NCI-H446 treated with DMSO at 0.1 percent for 48 hours (cell line): ENCODE data around the gene GTF2A2.
"Not testable (repeated sequence)": the region's sequence is repeated elsewhere in the genome, so short reads cannot be mapped to it uniquely, and the experiment has no call there.

ENCODE experiments used
- DNase-seq: peaks from one replicate; lab custom pipeline; 2025; lab: John Stamatoyannopoulos, UW

Gene GTF2A2, protein sequence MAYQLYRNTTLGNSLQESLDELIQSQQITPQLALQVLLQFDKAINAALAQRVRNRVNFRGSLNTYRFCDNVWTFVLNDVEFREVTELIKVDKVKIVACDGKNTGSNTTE

DNA sequence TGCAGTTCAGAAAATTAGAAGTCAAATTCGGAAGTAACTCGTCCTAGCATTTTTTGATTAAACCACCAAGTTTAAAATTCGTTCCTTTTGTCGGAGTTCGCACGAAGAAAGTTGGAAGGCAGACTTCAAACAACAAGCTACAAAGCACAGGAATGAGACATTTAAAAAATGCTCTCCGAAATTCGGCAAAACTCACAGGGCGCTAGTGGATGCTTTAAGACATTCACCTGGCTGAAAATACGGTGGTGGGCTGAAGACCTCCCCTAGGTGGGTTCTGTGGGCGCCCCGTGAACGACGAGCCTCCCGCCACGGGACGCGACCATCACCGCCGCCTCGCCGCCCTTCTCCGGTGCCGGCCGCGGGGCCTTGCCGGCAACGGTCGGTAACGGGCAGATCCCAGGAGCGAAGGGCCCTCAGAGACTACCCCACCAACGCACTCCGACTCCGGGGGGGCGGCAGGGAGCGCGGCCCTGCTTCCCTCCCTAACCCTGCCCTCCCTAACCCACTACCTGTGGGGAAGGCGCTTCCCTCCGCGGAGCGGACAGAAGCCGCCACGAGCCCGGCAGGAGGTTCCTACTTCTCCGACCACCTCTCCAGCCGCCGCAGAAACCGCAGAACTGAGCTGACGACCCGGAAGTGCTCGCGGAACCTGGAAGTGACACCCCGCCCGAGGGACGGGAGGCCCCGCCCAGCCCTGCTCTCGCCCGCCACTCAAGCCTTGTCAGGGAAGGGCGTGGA, at the start of gene GTF2A2:
Gene GTF2A2 (minus strand): TSS at position 619 of the 738 bp plus-strand sequence. CDS start 5,238 bp downstream, outside the sequence.
- DNase-seq, result peak; percentile 68

DNA sequence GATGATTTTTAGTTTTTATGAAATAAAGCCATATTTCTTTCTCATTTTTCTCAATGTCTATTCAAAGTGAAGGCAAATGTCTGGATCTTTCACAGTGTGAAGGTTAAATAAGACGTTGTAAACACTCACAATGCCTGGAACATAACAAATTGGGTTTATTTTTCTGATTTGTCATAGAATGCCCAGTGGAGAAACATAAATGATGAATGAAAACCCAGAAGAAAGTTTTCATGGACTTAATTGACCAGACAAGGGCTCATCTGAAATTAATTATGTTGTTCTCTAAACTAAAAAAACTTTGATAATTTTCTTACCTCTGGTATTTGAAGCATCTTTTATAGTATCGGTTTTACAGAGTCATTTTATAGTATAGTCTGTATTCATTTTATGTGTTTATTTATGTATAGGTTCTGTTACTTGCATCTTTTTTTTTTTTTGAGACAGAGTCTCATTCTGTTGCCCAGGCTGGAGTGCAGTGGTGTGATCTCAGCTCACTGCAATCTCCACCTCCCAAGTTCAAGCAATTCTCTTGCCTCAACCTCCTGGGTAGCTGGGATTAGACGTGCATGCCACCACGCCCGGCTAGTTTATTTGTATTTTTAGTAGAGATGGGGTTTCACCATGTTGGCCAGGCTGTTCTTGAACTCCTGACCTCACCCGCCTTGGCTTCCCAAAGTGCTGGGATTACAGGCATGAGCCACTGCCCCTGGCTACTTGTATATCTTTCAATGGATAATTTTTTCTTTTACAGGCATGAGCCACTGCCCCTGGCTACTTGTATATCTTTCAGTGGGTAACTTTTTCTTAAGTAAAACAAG, 46.9 kb upstream of the GTF2A2 start:
- DNase-seq, result no peak

DNA sequence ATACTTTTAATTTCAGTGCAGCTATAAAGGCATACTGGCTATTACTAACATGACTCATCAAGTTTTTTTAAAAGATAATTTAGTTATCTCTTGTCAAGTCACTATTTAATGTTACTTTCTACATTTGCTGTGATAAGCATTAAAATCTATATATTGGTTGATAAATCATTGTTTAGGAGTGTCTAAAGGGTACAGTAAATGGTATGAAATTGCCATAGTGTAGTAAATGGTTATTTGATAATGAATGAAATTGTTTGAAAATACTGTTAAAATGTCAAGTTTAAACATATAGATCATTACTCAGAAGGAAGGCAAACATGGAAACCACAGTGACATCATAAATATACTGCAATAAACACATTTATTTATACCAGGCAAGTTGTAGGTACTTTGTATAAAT, 45.0 kb upstream of the GTF2A2 start:
- no peak for DNase-seq

DNA sequence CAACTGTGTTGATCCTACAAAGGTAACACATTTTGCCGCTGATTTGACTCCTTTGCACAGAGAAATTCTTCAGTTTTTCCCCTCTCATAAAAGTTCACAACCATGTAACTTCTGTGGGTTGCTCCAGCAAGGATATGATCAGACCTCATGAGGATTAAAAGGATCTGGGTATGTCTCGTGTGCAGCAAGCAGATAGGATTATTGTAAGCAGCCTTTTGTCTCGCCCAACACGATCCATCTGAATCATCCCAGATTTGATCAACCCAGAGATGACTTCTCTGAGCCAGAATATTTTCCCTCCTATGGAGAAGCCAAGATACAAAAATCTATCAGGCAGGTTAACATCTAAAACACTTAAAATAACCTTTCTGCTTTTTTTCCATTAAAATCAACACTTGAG, 44.6 kb upstream of the GTF2A2 start:
- no peak for DNase-seq

DNA sequence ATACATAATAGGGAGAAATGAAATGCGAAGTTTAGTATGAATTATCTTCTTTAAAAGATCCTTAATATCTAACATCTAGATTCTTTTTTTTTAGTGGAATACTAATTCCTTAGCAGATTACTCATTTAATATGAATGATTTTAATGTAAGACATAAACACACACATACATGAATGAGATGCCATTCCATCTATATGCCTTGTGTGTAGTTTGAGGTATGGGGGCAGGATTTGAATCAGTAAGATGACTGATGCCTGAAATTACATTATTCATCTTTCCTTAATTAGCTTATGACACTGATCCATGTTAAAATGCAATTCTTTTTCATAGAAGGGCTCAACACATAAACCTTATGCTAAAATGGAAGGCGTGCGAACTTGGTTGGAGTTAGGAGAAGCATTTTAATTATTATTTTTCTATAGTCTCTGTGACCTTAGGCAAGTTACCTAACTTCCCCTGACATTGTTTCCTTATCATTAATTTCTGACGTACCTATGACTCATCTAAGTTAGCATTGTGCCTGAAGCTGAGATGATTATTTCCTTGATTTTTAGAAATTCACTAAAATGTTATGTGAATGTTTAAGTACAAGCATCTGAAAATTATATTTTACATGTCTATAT, 42.6 kb upstream of the GTF2A2 start:
- no peak for DNase-seq

DNA sequence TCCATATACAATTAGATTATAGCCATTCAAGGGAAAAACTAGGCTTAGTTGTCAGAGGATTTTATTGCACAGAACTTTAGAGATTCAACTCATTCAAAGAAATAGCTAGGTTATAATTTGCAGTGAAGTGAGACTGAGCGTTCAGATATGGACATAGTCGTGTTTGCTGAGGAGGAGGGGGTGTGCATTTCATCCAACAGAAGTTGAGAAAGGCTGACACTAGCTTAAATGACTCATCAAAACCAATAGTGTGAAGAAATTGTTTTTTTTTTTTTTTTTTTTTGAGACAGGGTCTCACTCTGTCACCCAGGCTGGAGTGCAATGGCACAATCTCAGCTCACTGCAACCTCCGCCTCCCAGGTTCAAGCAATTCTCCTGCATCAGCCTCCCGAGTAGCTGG, 40.8 kb upstream of the GTF2A2 start:
- not testable (repeated sequence) for DNase-seq

DNA sequence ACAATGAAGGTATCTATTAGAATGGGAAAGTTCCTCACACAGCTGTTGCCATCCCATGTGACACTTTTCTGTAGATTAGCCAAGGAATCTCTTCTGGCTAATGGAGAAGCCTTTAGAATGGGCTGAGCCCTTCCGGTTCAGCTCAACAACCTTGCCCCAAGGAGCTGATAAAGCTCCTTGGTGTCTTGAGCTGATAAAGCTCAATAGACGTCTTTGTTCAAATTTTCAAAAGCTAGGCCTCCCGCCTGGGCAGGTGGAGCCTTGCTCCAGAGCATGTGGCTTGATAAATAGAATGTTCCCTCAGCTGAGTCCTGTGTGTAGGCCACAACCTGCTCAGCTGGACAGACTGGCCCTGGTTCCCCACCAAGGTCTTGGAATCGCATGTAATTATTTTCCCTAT, 39.0 kb upstream of the GTF2A2 start:
- DNase-seq, result no peak

DNA sequence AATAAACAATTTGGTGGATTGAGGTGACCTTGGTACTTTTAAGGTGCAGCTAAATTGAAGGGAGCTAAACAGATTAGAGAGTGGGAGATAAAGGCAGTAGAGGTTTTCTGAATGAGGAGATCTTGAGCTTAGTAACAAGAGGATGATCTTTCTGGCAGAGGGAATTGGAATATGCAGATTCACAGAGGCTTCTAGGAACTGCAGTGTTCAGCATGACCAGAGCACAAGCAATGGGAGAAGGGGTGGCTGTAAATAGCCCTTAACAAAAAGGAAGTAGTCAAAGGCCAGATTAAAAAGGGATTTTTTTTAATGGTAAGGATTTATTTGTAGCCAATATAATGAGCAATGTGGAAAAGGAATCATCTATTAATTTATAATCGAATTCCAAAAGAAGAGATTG, 37.5 kb upstream of the GTF2A2 start:
- DNase-seq, result no peak

DNA sequence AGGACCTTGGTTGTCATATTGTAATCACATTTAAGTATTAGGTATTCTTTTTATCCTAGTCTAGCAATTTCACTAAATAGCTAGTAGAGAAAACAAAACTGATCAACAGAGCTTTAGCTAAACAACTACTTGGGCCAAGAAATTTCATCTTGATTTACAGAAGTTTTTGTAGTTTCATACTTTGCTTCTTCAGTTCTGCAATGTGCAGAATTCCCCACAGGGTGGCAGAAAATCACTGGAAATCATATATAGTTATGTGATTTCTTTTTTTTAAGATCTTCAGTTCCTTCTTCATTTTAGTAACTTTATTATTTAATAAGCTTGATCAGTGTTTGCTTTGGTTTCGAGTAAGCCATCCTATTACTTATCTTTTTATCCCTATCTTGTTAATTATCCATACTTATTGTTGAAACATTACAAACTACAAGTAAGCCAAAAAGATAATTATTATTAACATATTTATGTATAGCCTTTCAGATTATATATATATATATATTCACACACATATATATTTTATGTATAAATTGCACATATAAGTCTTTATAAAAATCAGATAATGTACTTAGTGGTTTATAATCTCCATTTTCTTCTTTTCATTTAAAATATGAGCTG, 34.0 kb upstream of the GTF2A2 start:
- DNase-seq, result peak; percentile 9

DNA sequence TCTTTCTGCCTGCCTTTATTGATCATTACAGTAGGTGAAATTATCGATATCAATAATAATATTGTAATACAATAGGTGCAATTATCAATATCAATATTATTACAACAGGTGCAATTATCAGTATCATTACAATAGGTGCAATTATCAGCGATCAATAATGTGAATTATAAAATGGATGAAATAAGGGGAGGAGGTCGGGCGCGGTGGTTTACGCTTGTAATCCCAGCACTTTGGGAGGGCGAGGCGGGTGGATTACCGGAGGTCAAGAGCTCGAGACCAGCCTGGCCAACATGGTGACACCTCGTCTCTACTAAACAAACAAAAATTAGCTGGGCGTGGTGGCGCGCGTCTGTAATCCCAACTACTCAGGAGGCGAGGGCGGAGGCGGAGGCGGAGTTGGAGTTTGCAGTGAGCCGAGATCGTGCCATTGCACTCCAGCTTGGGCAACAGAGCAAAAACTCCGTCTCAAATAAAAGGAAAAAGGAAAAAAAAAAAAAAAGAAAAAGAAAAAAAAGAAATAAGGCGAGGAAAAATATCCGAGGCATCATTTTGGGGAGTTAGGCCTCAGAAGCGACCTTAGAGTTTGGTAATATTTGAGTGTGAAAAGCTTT, 32.4 kb upstream of the GTF2A2 start:
- DNase-seq, result peak; percentile 36

DNA sequence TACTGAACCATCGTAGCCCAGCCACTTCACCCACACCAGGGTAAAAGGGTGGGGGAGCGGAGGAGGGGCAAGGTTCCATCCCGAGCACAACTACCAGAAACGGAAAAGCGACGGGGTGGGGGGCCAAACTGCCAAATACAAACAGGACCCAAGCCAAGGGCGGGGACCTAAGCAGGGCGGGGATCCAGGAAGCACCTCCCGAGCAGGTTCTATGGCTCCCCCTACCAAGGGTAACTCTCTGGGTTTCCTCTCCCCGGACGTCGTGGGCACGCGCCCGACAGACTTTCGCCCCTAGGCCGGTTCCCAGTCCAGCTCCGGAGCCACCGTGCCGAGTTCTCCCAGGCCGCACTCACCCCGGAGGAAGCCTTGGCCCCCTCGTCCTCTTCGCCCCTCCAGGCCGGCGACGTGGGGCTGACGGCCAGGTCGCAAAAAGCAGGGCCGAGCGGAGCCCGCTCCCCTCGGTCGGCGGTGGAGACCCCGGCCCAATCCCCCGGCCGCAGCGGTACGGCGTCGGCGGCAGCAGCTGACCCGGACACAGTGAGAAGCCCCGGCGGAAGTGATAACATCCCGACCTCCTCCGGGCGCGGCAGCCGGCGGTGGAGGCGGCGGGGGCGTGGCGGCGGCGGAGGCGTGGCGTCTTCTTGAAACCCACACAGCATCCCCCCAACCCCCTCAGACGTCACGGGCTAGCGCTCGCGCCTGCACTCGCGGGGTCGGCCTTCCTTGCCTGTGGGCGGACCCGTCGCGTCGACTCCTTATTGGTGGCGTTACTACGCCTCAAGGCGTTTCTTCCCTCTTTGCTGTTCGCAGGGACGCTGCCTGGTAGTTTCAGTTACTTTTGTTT, 31.7 kb upstream of the GTF2A2 start, which contains the start of gene BNIP2:
Gene BNIP2 (minus strand): TSS at position 539 of the 844 bp plus-strand sequence. CDS start 6,863 bp downstream, outside the sequence.
- DNase-seq, result peak; percentile 89

DNA sequence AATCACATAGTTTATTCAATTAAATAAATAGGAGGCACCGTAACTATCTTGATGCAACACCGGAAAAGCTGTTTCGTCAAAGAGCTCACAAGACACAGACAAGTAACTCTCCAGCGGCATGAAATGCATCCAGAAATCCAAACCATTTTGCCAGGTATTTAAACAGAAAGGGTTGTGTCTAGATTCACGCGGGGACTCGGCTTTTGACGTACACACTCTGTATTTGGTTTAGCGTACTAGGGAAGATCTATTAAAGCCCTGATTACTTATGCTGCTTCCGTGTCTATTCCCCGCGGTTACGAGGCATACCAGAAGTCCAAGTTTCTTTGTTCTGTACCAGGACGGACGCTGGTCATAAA, 31.1 kb upstream of the GTF2A2 start:
- DNase-seq, result no peak

DNA sequence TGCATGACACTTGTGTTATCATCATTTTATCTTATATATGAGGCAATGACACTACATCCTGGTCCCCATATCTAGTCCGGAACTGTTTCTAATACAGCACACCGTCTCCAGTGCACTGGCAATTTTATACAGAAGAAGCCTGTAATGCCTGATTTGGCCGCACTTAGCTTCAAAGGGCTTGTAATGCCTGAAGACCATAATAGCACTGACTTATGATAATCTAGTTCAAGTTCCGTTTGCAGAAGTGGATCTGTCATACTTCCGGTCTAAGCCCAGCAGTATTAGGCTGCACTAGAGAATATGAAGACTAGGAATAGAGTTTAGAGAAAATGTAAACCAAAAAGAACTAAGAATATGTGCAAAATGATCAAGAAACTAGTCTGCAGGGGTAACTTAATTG, 30.5 kb upstream of the GTF2A2 start:
- no peak for DNase-seq

DNA sequence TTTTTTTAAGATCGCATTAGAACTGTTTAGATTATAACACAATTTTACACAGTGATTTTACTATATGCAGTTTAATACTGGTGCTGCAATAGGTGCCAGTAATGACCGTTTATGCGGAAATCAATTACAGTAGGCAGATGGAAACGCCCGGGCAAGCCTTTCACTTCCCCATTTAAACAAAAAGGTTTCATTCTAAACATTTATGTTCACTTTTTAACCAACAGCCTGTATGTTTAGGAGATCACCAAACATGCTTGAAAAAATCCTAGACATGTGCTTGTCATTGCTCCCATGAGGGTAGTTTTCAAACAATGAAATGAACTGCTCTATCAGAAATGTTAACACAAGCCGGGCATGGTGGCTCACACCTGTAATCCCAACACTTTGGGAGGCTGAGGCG, 29.1 kb upstream of the GTF2A2 start:
- DNase-seq, result no peak

DNA sequence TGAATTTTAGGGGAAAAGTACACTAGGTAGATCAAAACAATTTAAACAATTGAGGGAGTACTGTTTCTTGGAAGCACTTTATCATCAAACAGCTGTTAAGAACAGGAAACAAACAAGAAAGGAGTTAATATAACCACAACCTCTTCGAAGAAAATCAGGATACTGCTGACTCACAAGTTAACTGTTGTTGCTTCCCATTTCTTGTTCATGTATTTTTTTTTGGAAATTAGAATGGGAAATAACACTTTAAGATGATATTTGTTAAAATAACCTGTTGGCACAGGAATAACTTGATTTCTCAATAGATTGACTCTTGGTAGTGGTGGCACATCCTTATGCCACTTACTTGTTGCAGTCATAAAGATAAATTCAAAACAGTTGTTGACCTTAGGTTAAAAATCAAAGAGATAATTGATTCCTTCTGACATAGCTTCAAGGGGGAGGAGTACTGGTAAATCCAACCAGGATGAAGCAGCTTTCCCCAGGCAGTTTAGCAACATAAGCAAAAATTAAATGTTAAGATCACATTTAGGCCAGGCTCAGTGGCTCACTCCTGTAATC, 28.5 kb upstream of the GTF2A2 start:
- no peak for DNase-seq

DNA sequence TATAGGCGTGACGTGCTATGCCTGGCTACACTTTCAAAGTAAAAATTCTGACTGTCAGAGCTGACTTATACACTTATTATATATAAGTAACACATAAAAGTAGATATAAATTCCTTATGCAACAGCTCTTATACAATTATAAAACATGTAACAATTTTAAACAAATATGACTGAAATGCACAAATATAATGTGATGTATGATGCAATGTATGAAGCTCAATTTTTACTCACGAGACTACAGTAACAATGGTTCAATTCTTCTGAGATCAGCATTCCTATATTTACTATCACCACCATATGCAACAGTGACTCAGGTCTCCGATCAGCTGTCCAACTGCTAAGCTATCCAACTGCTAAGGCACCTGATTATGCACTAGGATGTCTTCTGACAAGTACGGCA, 23.6 kb upstream of the GTF2A2 start:
- DNase-seq, result no peak

DNA sequence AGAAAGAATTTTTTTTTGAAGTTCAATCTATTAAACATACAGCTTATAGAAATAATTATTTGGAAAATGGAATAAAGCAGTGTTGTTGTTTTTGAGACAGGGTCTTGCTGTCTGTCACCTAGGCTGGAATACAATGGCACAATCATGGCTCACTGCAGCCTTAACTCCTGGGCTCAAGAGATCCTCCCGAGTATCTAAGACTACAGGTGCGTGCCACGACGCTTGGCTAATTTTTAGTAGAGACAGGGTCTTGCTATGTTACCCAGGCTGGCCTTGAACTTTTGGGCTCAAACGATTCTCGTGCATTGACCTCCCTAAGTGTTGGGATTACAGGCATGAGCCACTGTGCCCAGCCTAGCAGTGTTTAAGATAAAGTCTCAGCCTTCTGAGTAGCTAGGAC, 23.0 kb upstream of the GTF2A2 start:
- no peak for DNase-seq

DNA sequence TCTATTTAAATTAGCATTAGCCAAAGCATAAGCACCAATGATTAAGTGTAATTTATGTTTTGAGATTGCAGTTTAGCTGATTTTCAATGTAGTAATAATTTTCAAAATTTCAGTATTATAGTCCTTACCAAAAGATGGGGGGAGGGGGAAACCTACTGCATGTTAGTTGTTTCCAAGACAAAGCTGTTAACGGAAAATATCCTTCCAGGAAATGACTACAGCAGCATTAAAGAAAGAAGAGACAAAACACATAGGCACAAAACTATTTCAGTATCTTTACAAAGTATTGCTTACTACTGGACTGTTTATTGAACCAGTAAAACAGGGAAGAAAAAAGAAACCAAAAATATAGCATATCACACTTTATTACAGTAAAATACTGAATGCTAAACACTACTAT, 21.3 kb upstream of the GTF2A2 start:
- DNase-seq, result no peak

DNA sequence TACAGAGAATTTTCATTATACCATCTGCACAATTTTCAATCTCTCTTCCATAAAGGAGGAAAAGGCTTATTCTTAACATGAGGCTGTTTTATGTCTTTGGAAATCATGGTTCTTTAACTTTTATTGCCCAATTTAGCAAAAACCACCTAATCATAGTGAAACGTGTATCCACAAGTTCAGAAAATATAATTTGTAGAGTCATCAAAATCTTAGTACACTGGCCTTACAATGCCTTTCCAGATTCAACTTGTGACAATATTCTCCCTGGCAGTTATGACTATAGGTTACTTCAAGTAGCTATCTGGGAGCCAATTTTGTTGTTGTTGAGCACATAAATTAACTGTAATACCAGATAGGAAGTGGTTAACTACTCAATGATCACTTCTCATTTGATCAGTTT, 20.9 kb upstream of the GTF2A2 start:
- DNase-seq, result no peak

DNA sequence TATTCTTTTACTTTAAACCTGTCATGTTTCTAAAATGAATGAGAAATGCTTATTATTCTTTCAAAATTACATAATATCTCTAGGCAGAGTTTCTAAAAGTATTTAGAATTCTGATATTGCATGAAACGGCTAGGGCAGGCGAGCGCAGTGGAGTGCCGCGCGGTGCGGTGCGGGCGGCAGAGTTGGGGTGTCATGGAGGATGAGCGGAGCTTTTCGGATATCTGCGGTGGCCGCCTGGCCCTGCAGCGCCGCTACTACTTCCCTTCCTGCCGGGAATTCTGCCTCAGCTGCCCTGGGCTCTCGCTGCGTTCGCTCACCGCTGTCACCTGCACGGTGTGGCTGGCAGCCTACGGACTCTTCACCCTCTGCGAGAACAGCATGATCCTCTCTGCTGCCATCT, 19.2 kb upstream of the GTF2A2 start:
- DNase-seq, result no peak
